Right atrium auricular region (tissue), 2 donors: ENCODE measurements around the gene RNU4-1. TPM values are rescaled to one million over a fixed set of nuclear protein-coding genes. Genes with fewer than 3 reads are reported as not detected.
"Not testable (repeated sequence)": the region's sequence is repeated elsewhere in the genome, so short reads cannot be mapped to it uniquely, and the experiment has no call there.

Experiments
- DNase-seq: peaks from one replicate; pipeline ENCODE4 v3.0.0-alpha.2; 2019; ENCODE audit warnings: low spot score
- H3K27ac ChIP-seq, 2 donors: fragments of 200-600 bp; sonication (generic); 1 replicate in 1 of 2; 2 replicates in 1 of 2; pipeline ENCODE4 v1.5.1; 2016 to 2019
- H3K27me3 ChIP-seq, 2 donors: fragments of 200-600 bp; sonication (generic); one replicate each; pipeline versions ENCODE4 v1.5.1 to v1.6.0; 2017 to 2019
- H3K36me3 ChIP-seq: fragments of 200-600 bp; sonication (generic); one replicate; pipeline ENCODE4 v1.5.1; 2016
- H3K4me1 ChIP-seq, 2 donors: fragments of 200-600 bp; sonication (generic); one replicate each; pipeline versions ENCODE4 v1.5.1 to v1.6.0; 2017 to 2019
- H3K4me3 ChIP-seq, 2 donors: fragments of 200-600 bp; sonication (generic); 1 replicate in 1 of 2; 2 replicates in 1 of 2; pipeline ENCODE4 v1.5.1; 2017 to 2019; ENCODE audit warnings: mild to moderate bottlenecking in 1 of 2, moderate library complexity in 1 of 2
- H3K9me3 ChIP-seq, 2 donors: fragments of 200-600 bp; sonication (generic); one replicate each; pipeline ENCODE4 v1.5.1; 2019
- total RNA-seq, 2 donors: library from RNA; depleted of rRNA; stranded (reverse); fragments of >200 nt; gene quantifications; one replicate each; pipeline ENCODE4 v1.1.0, GENCODE V29; 2016
- TF ChIP-seq, protein P1 (sequence below), 2 donors: fragments of 200-600 bp; sonication (generic); IDR thresholded peaks; one replicate each; pipeline ENCODE4 v1.5.1; 2019; ENCODE audit warnings: antibody characterized with exemption in 2 of 2

RNU4-1 gene
- total RNA-seq, 2 donors from 2014 or later, result not detected

DNA sequence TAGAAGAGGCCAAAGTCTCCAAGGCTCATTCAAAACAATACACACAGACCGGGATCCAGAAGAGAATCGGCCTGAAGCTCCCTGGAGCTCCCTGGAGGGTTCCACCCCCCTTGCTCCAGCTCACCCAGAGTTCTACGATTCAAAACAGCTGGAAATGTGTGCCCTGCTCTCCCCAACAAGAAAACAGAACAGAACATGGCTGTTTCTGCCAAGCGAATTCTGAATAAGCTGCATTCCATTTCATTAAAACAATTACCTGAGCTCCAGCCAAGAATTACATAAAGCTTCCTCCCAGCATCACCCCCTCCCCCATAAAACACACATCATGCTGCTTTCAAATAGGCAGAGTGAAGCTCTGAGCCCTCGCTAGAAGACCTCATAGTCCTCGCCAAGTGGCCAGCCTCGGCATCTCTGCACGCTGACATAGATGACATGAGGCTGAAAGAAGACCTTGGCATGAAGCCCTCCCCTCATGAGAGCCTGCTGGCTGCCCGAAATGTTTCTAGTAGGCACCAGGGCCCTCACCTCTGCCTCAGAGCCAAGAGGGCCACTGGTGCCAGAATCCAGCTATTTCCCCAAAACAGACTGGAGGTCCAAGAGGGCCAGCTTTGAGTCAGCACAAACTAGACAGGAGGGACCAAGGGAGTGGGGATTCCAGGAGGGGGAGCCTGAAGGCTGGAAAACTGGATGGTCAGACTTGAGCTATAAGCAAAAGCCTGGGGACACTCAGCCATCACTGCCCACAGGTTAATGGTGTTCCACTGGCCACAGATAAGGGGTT, 35.8 kb downstream of the RNU4-1 start:
- Histone ChIP-seq H3K27ac (peak overlapping the region; percentile 82 to 90), H3K27me3 (no peaks in the 10 kb centered on the region), H3K36me3 (peaks cover 16% of the 10 kb centered on the region), H3K9me3 (no peaks in the 10 kb centered on the region), H3K4me1 (peaks cover 0 to 98% of the 10 kb centered on the region in 2 donors), H3K4me3 (no peak overlapping the region)
- no peak for DNase-seq
- TF ChIP-seq, protein P1, sequence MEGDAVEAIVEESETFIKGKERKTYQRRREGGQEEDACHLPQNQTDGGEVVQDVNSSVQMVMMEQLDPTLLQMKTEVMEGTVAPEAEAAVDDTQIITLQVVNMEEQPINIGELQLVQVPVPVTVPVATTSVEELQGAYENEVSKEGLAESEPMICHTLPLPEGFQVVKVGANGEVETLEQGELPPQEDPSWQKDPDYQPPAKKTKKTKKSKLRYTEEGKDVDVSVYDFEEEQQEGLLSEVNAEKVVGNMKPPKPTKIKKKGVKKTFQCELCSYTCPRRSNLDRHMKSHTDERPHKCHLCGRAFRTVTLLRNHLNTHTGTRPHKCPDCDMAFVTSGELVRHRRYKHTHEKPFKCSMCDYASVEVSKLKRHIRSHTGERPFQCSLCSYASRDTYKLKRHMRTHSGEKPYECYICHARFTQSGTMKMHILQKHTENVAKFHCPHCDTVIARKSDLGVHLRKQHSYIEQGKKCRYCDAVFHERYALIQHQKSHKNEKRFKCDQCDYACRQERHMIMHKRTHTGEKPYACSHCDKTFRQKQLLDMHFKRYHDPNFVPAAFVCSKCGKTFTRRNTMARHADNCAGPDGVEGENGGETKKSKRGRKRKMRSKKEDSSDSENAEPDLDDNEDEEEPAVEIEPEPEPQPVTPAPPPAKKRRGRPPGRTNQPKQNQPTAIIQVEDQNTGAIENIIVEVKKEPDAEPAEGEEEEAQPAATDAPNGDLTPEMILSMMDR (IDR thresholded peaks at IDR 0.05), result no peak

DNA sequence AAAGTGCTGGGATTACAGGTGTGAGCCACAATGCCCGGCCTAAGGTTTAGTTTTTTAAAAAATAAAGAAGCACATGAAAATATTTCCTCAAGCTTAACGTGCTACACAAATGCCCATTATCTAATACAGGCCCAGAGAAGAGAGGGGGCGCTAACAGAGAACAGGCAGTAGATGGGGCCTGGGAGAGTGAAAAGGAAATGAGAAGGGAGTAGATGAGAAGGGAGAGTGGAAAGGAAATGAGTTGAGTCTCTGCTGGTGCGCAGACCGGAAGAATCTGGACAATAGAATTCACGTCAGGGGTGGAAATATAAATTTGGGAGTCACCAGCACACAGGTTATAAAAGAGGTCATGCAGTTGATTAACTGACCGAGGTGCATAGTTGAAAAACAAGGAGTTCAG, 38.2 kb downstream of the RNU4-1 start:
- Histone ChIP-seq H3K27me3 (no peaks in the 10 kb centered on the region), H3K36me3 (peaks cover 16% of the 10 kb centered on the region), H3K27ac (peak overlapping the region; percentile 82 to 90), H3K4me3 (no peak overlapping the region), H3K9me3 (no peaks in the 10 kb centered on the region), H3K4me1 (peaks cover 0 to 98% of the 10 kb centered on the region in 2 donors)
- TF ChIP-seq, protein P1 (IDR thresholded peaks at IDR 0.05), result peak in 1 of 2 donors; percentile 33
- no peak for DNase-seq

DNA sequence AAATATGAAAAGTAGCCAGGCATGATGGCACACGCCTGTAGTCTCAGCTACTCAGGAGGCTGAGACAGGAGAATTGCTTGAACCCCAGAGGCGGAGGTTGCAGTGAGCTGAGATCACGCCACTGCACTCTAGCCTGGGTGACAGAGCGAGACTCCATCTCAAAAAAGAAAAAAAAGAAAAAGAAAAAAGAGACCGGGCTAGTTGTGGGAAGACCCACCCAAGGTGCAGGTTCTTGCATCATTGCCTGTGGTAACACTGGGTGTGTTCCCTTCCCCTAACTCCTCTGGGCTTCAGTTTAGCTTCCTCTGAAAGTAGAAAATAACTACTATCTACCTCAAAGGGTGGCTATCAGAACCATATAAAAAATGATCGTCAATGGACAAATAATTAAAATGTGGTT, 39.7 kb downstream of the RNU4-1 start:
- Histone ChIP-seq H3K27ac (peak overlapping the region; percentile 82 to 90), H3K36me3 (peaks cover 16% of the 10 kb centered on the region), H3K4me1 (peaks cover 2 to 98% of the 10 kb centered on the region in 2 donors)
- DNase-seq, H3K4me3 ChIP-seq, H3K27me3 ChIP-seq, H3K9me3 ChIP-seq: not testable (repeated sequence)

DNA sequence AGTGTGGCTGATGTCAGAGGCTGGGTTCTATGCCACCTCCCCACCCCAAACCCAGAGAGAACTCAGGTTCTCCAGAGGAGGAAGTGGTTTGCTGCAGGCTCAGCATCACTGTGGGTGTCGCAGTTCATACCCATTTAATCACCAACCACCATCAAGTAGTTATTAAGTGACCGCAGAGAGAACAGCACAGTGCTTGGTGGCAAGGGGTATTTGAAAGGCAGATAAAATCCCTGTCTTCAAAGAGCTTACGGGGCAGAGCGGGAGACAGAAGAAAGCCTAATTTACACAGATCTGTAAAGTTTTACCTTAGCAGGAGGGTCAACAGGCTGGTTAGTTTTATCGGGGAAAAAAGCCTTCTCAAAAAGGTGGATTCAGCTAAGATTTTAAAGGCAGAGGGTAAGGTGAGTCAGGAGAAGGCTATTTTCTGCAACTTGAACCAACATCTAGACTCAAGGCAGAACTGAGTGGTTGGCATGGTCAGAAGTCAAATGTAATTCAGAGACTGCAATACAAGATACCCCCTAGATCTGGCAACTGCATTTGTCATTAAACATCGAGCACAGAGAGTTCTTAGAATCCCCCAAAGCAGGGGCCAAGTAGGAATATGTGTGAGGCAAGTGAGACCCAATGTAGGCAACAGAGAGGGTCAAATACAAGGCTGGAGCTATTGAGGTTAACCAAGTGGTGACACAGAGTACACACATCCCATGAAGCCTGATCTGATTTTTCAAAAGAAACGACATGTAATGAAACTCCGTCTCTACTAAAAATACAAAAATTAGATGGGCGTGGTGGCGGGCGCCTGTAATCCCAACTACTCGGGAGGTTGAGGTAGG, 40.7 kb downstream of the RNU4-1 start:
- H3K4me1 ChIP-seq, result peaks cover 2 to 98% of the 10 kb centered on the region in 2 donors

DNA sequence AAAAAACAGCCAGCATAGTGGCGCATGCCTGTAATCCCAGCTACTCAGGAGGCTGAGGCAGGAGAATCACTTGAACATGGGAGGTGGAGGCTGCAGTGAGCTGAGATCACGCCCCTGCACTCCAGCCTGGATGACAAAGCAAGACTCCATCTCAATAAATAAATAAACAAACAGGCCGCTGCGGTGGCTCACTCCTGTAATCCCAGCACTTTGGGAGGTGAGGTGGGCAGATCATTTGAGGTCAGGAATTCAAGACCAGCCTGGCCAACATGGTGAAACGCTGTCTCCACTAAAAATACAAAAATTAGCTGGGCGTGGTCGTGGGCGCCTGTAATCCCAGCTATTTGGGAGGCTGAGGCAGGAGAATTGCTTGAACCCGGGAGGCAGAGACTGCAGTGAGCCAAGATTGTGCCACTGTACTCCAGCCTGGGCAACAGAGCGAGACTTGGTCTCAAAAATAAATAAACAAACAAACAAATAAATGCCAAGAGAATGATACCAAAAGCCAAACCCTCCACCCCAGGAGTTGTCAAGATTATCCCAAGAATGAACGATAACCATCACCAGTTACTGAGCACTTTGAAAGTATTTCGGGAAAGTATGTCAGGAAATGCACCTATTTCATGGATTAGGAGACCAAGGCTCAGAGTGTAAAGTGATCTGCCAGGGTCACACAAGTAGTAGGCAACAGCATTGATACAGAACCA, 41.5 kb downstream of the RNU4-1 start:
- not testable (repeated sequence) for H3K27me3 ChIP-seq, DNase-seq, H3K4me3 ChIP-seq, H3K9me3 ChIP-seq
- Histone ChIP-seq H3K4me1 (peaks cover 2 to 98% of the 10 kb centered on the region in 2 donors), H3K36me3 (peaks cover 16% of the 10 kb centered on the region), H3K27ac (peak overlapping the region; percentile 69 to 90)

More for the DNA sequence above, 40.7 kb downstream of the RNU4-1 start:
- Histone ChIP-seq H3K27me3 (no peaks in the 10 kb centered on the region), H3K36me3 (peaks cover 16% of the 10 kb centered on the region), H3K9me3 (no peaks in the 10 kb centered on the region), H3K4me3 (no peak overlapping the region), H3K27ac (peak overlapping the region; percentile 69 to 90)
- TF ChIP-seq, protein P1 (IDR thresholded peaks at IDR 0.05), result no peak
- no peak for DNase-seq

DNA sequence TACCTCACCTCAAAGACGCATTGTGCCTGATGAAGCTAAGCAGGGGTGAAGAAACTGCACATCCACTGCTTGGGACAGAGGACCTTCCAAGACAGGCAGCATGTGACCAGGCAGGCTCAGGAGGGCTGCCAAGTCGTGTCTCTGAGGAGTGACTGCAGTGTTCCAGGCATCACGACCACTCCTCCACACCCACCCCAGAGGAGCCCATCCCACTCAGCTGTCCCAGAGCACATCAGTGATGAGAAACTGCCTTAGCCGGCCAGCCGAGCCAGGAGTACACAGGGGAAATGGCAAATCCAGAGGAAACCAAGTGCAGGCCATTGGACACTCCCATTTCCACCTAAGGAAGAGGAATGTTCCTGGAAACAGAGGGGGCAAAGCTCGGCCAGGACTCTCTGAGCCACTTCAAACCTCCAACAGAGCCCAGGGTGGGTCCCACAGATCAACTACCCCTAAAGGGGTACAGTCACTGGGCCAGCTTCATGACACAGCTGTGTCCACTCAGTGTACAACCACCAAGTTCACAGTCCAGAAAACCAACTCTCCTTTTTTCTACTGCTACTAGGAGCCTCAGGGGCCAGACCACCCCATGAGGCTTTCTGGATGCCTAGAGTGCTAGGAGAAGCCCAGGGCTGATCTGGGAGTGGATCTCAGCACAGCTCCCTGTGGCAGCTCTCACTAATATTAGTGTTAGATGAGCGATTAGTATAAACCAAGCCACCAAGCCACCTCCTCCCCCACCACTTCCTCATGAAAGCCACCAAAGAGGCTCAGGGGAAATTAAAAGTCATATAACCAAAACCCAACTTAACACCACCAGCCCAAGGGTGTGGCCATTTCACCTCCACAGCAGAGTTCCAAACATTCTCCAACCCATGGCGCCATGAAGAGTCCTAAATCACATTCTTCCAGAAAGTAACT, 42.9 kb downstream of the RNU4-1 start:
- H3K27ac ChIP-seq, result peak overlapping the region; percentile 69 to 90
- peak overlapping the region; percentile 4 to 29 for H3K4me3 ChIP-seq
- DNase-seq, result peak; percentile 94

More for the DNA sequence above, 42.9 kb downstream of the RNU4-1 start:
- Histone ChIP-seq H3K9me3 (no peaks in the 10 kb centered on the region), H3K36me3 (peaks cover 10% of the 10 kb centered on the region), H3K4me1 (peaks cover 2 to 97% of the 10 kb centered on the region in 2 donors), H3K27me3 (no peaks in the 10 kb centered on the region)
- TF ChIP-seq, protein P1 (IDR thresholded peaks at IDR 0.05), result no peak
